Measurements from ENCODE around the gene HDAC1.

The HDAC1 gene

GRCh38 chr1:32372149-32372756 is 80.4 kb downstream of the HDAC1 start:
- no peak overlapping the region for H3K4me3 ChIP-seq
- no peaks in the 10 kb centered on the region for H3K4me1 ChIP-seq
- H3K27me3 ChIP-seq (ENCODE audit: low read depth) = no peaks in the 10 kb centered on the region
- H3K9me3 ChIP-seq = no peaks in the 10 kb centered on the region
- DNase-seq (ENCODE audit: low spot score in 2 of 2) = no peak
- in situ Hi-C loops (cut with MboI; ENCODE audit: low sequenced_read_pairs) = no loop called here
- H3K36me3 ChIP-seq (replicated peaks) = peaks cover 57% of the 10 kb centered on the region

- in situ Hi-C loops (cut with MboI; ENCODE audit: low sequenced_read_pairs) = no loop called here
- no peaks in the 10 kb centered on the region for H3K27me3 ChIP-seq (ENCODE audit: low read depth)
- H3K9me3 ChIP-seq = no peaks in the 10 kb centered on the region
- peaks cover 66% of the 10 kb centered on the region for H3K36me3 ChIP-seq (replicated peaks)
- H3K4me1 ChIP-seq = no peaks in the 10 kb centered on the region
- DNase-seq (ENCODE audit: low spot score in 2 of 2) = no peak
- H3K4me3 ChIP-seq = no peak overlapping the region
These were observed 82.2 kb downstream of the HDAC1 start for GRCh38 chr1:32373996-32374592.

GRCh38 chr1:32376199-32376598 is 84.3 kb downstream of the HDAC1 start:
- Histone ChIP-seq H3K4me1 (no peaks in the 10 kb centered on the region), H3K27me3 (ENCODE audit: low read depth) (no peaks in the 10 kb centered on the region), H3K4me3 (no peak overlapping the region), H3K9me3 (no peaks in the 10 kb centered on the region), H3K36me3 (replicated peaks) (peaks cover 69% of the 10 kb centered on the region)
- DNase-seq (ENCODE audit: low spot score in 2 of 2) = no peak
- in situ Hi-C loops (cut with MboI; ENCODE audit: low sequenced_read_pairs) = no loop called here

GRCh38 chr1:32377541-32378220 is 85.8 kb downstream of the HDAC1 start:
- Histone ChIP-seq H3K4me3 (no peak overlapping the region), H3K4me1 (no peaks in the 10 kb centered on the region), H3K36me3 (replicated peaks) (peaks cover 64% of the 10 kb centered on the region), H3K27me3 (ENCODE audit: low read depth) (no peaks in the 10 kb centered on the region), H3K9me3 (no peaks in the 10 kb centered on the region)
- in situ Hi-C loops (cut with MboI; ENCODE audit: low sequenced_read_pairs) = no loop called here
- DNase-seq (ENCODE audit: low spot score in 2 of 2) = no peak

GRCh38 chr1:32380057-32380456 is 88.2 kb downstream of the HDAC1 start:
- no peak for DNase-seq (ENCODE audit: low spot score in 2 of 2)
- H3K27me3 ChIP-seq (ENCODE audit: low read depth) = no peaks in the 10 kb centered on the region
- peaks cover 59% of the 10 kb centered on the region for H3K36me3 ChIP-seq (replicated peaks)
- H3K9me3 ChIP-seq = no peaks in the 10 kb centered on the region
- in situ Hi-C loops (cut with MboI; ENCODE audit: low sequenced_read_pairs) = no loop called here
- H3K4me1 ChIP-seq = no peaks in the 10 kb centered on the region
- no peak overlapping the region for H3K4me3 ChIP-seq

All from HAP-1 (cell line).